ENCODE results near the gene CRB3.

- TF ChIP-seq POLR2AphosphoS5 (IDR thresholded peaks at IDR 0.05), result no peak
- TF ChIP-seq CTCF (IDR thresholded peaks at IDR 0.05), result no peak
These were observed 37.9 kb downstream of the CRB3 start, which contains the start of gene TUBB4A for GRCh38 chr19:6501740-6502648.

Data from prostate gland (tissue), 2 donors.